GM23248 (cell line): ENCODE data around the gene SDC1. TPM values are rescaled to one million over a fixed set of nuclear protein-coding genes. Genes with fewer than 3 reads are reported as not detected.

ENCODE experiments used
- DNase-seq: peaks from one replicate; pipeline ENCODE4 v3.0.0-alpha.2; 2015
- H2AFZ ChIP-seq: fragments of 200-600 bp; sonication (generic); 2 replicates; pipeline ENCODE4 v1.6.1; 2016; ENCODE audit warnings: antibody characterized with exemption
- H3F3A ChIP-seq: fragments of 200-600 bp; sonication (generic); 2 replicates; pipeline ENCODE4 v1.6.1; 2016; ENCODE audit warnings: mild to moderate bottlenecking, antibody characterized with exemption, mixed run types; ENCODE audit not compliant: insufficient read depth
- H3K27ac ChIP-seq: fragments of 200-600 bp; sonication (generic); 2 replicates; pipeline ENCODE4 v1.5.1; 2016; ENCODE audit warnings: mild to moderate bottlenecking
- H3K27me3 ChIP-seq: fragments of 200-600 bp; sonication (generic); replicated peaks from 2 replicates; pipeline ENCODE4 v1.6.1; 2016; ENCODE audit warnings: mild to moderate bottlenecking; ENCODE audit not compliant: insufficient read depth
- H3K36me3 ChIP-seq: fragments of 200-600 bp; sonication (generic); 2 replicates; pipeline ENCODE4 v1.6.1; 2016; ENCODE audit warnings: low read depth, mild to moderate bottlenecking
- H3K4me1 ChIP-seq: fragments of 200-600 bp; sonication (generic); 2 replicates; pipeline ENCODE4 v1.6.1; 2016; ENCODE audit warnings: mild to moderate bottlenecking; ENCODE audit not compliant: insufficient read depth
- H3K4me2 ChIP-seq: fragments of 200-600 bp; sonication (generic); one replicate; pipeline ENCODE4 v1.6.1; 2016; ENCODE audit warnings: mild to moderate bottlenecking; ENCODE audit not compliant: unreplicated experiment
- H3K4me3 ChIP-seq: fragments of 200-600 bp; sonication (generic); 2 replicates; pipeline ENCODE4 v1.5.1; 2016; ENCODE audit warnings: mild to moderate bottlenecking
- H3K79me2 ChIP-seq: fragments of 200-600 bp; sonication (generic); 2 replicates; pipeline ENCODE4 v1.6.1; 2016; ENCODE audit warnings: mild to moderate bottlenecking; ENCODE audit not compliant: insufficient read depth
- H3K9ac ChIP-seq: fragments of 200-600 bp; sonication (generic); 2 replicates; pipeline ENCODE4 v1.6.1; 2016; ENCODE audit warnings: mild to moderate bottlenecking
- H3K9me2 ChIP-seq: fragments of 200-600 bp; sonication (generic); 2 replicates; pipeline ENCODE4 v1.6.1; 2016; ENCODE audit warnings: mixed run types, mild to moderate bottlenecking, moderate library complexity; ENCODE audit not compliant: insufficient read depth
- H3K9me3 ChIP-seq: fragments of 200-600 bp; sonication (generic); one replicate; pipeline ENCODE4 v1.6.1; 2017; ENCODE audit warnings: low read depth
- H4K20me1 ChIP-seq: fragments of 200-600 bp; sonication (generic); 2 replicates; pipeline ENCODE4 v1.6.0; 2016; ENCODE audit not compliant: insufficient read depth
- EZH2 ChIP-seq: fragments of 200-600 bp; sonication (generic); IDR thresholded peaks from 2 replicates; pipeline ENCODE4 v1.6.1; 2018; ENCODE audit warnings: antibody characterized with exemption, mild to moderate bottlenecking; ENCODE audit not compliant: insufficient read depth, poor library complexity, severe bottlenecking
- EZH2phosphoT487 ChIP-seq: fragments of 200-600 bp; sonication (generic); IDR thresholded peaks from 2 replicates; pipeline ENCODE4 v1.6.1; 2018; ENCODE audit warnings: antibody characterized with exemption, moderate library complexity, mild to moderate bottlenecking, low read depth; ENCODE audit not compliant: insufficient read depth
- WGBS, 2 experiments: methylation state at CpG; one replicate each; pipeline ENCODE4 v1.1.6; 2015 to 2017; ENCODE audit warnings: low lambda C conversion rate in 2 of 2, low coverage in 1 of 2; ENCODE audit errors: missing lambda C conversion rate in 2 of 2; 5-methylcytosine and 5-hydroxymethylcytosine counted together
- in situ Hi-C: fragments of 300-500 bp; cut with MboI; formaldehyde crosslinking; loops from 2 replicates; pipeline ENCODE4 v1.15.0; 2020
- polyA plus RNA-seq: library from polyadenylated mRNA; unstranded; fragments of >200 nt; fragmentation: Nextera tagmentation; extraction: Ambion mirVana; gene quantifications from 2 replicates; pipeline ENCODE4 v1.2.1, GENCODE V29; 2016
- total RNA-seq: library from RNA; depleted of rRNA; stranded (reverse); fragments of >200 nt; shearing (Covaris generic); gene quantifications from 2 replicates; pipeline ENCODE4 v1.2.3, GENCODE V29; 2014

Gene SDC1
- total and polyA plus RNA-seq, 2 experiments from 2014 or later = 24.5 to 33.1 TPM

DNA sequence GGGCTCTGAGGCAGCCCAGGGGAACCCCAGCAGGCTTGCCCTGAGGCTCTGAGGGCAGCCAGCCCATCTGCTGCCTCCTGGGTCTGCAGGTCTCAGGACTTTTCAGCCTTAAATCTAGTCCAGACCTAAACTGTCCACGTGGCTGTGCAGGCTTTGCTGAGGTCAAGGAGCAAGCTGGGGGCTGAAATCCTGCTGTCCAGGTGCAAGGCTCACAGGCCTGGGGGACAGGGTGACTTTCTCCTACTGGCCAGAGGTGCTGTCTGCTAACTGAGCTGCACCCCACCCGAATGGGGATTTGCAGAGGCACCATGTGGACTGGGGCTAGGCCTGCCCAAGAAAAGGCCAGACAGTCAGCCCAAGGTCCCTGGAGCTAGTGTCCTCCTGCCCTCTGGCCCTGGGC, 32.1 kb downstream of the SDC1 start:
- Histone ChIP-seq H4K20me1 (no peaks in the 10 kb centered on the region), H3K9me2 (no peaks in the 10 kb centered on the region), H3K36me3 (no peaks in the 10 kb centered on the region), H3K27me3 (no peaks in the 10 kb centered on the region), H2AFZ (no peak overlapping the region), H3K27ac (no peak overlapping the region), H3K4me3 (no peak overlapping the region), H3F3A (no peaks in the 10 kb centered on the region), H3K4me1 (no peaks in the 10 kb centered on the region), H3K9me3 (no peaks in the 10 kb centered on the region), H3K9ac (no peak overlapping the region), H3K79me2 (no peaks in the 10 kb centered on the region), H3K4me2 (no peak overlapping the region)
- 66 to 71% methylated on average over 2 of the region's 2 CpGs for WGBS, 2 experiments
- TF ChIP-seq EZH2phosphoT487 (no peak), EZH2 (no peak)
- in situ Hi-C loops = no loop called here
- no peak for DNase-seq

DNA sequence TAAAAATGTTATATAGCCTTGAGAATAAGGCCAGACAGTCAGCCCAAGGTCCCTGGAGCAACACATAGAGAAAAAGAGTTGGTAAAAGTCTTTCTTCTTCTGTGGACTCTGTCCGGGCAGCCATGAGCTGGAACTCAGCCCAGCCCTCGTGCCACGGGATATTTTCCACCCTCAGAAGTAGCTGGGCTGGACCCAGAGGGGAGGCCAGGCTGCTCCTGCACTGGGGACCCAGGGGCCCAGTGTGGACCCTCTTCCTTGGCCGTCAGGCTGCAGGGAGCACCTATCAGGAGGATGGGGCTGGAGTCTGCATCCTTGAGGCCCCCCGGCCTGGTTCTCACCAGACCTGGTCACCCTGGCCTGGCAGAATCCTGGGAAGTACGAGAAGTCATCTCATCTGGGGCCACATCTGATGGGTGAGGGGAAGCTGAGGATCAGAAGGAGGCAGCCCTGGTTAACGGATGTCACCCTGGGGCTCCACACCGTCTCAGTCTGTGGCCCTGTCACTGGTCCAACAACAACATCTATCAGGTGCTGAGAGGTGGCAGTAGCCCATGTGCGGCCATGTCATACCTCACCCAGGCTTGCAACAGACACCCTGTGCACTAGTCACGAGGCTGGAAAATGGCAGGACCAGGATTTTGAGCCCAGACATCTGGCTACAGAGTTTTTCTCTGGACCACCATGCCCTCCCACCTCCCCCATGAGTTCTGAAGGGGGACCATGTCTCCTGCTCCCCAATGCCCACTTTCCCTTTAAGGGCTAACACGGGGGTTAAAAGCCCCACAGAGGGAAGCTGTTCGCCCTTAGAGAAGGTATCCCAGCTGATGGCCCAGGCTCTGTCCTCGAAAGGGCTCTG, 33.0 kb downstream of the SDC1 start:
- Histone ChIP-seq H2AFZ (no peak overlapping the region), H3K36me3 (no peaks in the 10 kb centered on the region)

DNA sequence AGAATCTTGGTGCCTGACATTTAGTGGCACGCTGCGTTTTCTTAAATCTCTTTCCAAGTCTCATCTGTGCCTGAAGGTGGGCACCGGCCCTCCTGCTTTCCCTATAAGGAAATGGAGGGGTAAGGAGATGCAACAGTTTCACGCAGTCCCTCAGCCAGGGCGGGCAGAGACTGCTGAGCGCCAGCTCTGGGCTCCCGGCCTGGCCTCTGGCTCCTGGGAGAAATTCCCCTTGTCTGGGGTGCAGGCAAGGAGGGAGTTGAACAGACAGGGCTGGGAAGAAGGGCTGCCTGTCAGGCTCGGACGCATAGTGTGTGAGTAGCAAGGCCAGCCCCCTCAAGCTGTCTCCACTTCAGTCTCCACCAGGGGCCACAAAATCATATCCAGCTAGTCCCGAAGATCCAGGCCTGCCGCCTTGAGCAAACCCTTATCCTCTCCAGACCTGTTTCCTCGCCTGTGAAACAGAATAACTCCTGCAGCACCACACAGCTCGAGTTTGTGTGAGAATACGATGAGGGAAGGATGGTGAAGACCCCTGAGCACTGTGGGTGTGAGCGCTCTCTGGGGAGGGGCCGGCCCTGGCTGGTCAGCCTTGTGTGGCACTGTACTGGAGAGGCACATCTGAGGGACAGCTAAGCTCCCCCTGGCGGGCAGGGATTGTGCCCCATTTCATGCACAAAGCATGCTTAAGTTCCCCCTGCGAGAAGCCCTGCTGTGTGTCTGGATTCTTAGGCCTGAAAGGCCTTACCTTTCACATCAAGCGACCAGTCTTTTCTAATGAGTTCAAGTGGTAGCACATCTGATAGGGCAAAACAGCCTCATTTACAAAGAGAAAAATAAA, 33.8 kb downstream of the SDC1 start:
- Histone ChIP-seq H3K9me2 (no peaks in the 10 kb centered on the region), H2AFZ (no peak overlapping the region), H3K9me3 (no peaks in the 10 kb centered on the region), H3K36me3 (no peaks in the 10 kb centered on the region), H3K27me3 (no peaks in the 10 kb centered on the region), H4K20me1 (no peaks in the 10 kb centered on the region), H3K9ac (no peak overlapping the region), H3K4me1 (no peaks in the 10 kb centered on the region), H3F3A (no peaks in the 10 kb centered on the region), H3K79me2 (no peaks in the 10 kb centered on the region), H3K4me2 (no peak overlapping the region), H3K27ac (no peak overlapping the region), H3K4me3 (no peak overlapping the region)
- DNase-seq = no peak
- TF ChIP-seq EZH2 = no peak
- TF ChIP-seq EZH2phosphoT487 = no peak
- WGBS, 2 experiments = 85 to 87% methylated on average over 19 of the region's 19 CpGs
- in situ Hi-C loops = no loop called here

More for the DNA sequence above, 33.0 kb downstream of the SDC1 start:
- H3K9me3 ChIP-seq = no peaks in the 10 kb centered on the region
- no peak for DNase-seq
- WGBS, 2 experiments = 70 to 72% methylated on average over 13 of the region's 13 CpGs
- in situ Hi-C loops = no loop called here
- no peaks in the 10 kb centered on the region for H3K9me2 ChIP-seq
- H3K79me2 ChIP-seq = no peaks in the 10 kb centered on the region
- no peak for TF ChIP-seq EZH2
- no peak for TF ChIP-seq EZH2phosphoT487
- H3F3A ChIP-seq = no peaks in the 10 kb centered on the region
- H3K27me3 ChIP-seq = no peaks in the 10 kb centered on the region
- no peak overlapping the region for H3K27ac ChIP-seq
- H4K20me1 ChIP-seq = no peaks in the 10 kb centered on the region
- H3K4me2 ChIP-seq = no peak overlapping the region
- no peak overlapping the region for H3K9ac ChIP-seq
- no peaks in the 10 kb centered on the region for H3K4me1 ChIP-seq
- no peak overlapping the region for H3K4me3 ChIP-seq

DNA sequence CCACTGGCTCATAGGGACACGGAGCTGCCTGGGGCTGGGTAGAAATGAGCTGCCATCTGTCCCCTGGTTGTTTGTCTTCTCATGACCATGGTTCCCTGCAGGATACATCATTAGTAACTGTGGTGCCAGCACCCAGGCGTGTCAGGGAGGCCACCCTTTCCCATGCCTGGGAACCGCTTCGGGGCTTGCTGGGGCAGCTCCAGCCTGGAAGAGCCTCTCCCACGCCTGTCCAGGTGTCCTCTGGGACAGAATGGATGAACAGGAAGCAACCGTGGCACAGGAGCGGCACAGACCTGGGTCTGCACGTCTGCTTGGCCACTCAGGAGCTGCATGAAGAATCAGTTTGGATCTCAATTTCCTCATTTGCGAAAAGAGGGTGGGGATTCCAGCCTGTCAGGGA, 34.8 kb downstream of the SDC1 start:
- Histone ChIP-seq H3K4me1 (no peaks in the 10 kb centered on the region), H4K20me1 (no peaks in the 10 kb centered on the region), H3K27me3 (no peaks in the 10 kb centered on the region), H3K27ac (no peak overlapping the region), H3K36me3 (no peaks in the 10 kb centered on the region), H3F3A (no peaks in the 10 kb centered on the region), H3K4me2 (no peak overlapping the region), H3K79me2 (no peaks in the 10 kb centered on the region), H3K9me3 (no peaks in the 10 kb centered on the region), H2AFZ (no peak overlapping the region), H3K9ac (no peak overlapping the region), H3K4me3 (no peak overlapping the region), H3K9me2 (no peaks in the 10 kb centered on the region)
- WGBS, 2 experiments = 82 to 86% methylated on average over 9 of the region's 9 CpGs
- in situ Hi-C loops = no loop called here
- DNase-seq = no peak
- TF ChIP-seq EZH2phosphoT487 = no peak
- TF ChIP-seq EZH2 = no peak
